HPDE6-E6E7 (cell line): ENCODE measurements around the gene THAP4.

Experiments
- DNase-seq: peaks from one replicate; pipeline ENCODE4 v3.0.0; 2011; ENCODE audit warnings: missing footprints; ENCODE audit errors: extremely low spot score

Gene THAP4

DNA sequence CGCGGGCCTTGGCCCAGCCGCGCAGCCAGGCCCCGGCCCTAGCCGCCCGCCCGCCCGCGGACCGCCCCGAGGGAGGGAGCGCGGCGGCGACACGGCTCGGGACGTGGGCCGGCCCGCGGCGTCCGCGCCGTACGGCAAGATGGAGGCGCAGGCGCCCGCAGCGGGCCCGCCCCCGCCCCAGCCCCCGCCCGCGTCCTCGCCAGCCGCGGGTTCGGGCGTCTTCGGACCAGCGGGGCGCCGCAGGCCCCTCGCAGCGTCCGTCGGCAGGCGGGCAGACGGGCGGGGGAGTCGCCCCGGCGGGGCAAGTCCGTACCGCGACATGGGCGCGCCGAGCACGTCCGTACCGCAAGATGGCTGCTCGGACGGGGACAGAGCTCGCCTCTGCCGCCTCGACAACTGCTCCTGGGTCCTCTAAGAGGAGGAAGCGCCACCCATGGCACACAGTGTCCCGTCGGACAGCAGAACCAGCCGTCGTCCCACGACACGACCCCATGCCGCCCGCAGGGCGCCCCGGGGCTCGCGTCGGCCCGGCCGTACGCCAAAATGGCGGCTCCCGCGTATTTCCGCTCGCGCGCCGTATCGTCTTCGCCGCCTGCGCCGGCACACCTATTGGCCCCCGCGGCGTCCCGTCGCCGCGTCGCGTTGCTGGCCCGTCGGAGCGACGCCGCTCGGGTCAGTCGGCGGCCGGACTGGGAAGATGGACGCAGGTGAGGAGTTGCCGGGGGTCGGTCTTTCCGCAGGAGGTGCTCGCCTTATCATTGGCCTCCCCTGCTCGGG is at the start of gene THAP4, which contains the start of gene ATG4B:
THAP4 (minus strand) TSS at position 141 of the 777 bp plus-strand sequence. CDS start 141 bp downstream, outside the sequence.
ATG4B (plus strand) TSS at position 676 of the 777 bp plus-strand sequence; CDS start at position 698, 22 bp downstream.
- DNase-seq: peak; percentile 82

DNA sequence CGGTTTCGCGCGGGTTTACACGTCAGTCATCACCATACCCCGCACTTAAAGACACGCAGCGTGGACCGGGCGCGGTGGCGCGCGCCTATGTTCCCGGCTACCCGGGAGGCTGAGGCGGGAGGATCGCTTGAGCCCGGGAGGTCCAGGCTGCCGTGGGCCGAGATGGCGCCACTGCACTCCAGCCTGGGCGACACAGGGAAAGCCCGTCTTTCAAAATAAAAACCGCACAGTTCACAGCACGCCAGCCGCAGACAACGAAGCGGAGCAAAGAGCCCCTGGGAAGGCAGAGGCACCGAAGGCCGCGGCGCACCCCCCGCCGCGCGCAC is 49.3 kb upstream of the THAP4 start:
- DNase-seq: no peak

DNA sequence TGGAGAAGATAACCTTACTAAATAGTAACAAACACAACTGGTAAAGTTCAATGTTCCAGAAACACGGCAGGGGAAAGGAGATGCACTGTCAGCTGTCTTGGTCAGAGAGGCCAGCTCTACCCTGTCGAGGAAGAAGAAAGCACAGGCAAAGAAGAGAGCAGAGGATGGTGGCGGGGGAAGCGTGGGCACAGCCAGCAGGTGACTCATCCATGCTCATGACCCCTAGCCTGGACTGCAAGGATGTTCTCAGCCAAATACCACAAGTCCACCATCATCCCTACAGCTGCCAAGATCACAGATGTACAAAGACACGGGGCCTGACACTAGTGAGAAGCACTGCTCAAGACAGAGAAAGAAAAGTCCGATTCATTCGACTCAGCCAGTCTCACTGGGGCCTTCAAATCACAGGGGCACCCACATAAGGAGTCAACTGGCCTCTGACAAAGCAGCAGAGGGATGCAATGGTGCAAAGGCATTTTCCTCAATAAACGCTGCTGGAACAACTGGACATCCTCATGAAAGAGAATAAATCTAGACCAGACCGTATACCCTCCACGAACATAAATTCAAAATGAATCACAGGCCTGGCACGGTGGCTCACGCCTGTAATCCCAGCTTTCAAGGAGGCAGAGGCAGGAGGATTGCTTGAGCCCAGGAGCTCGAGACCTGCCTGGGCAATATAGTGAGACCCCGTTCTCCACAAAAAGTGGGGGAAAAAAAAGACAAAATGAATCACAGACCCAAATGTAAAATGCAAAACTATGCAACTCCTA is 44.1 kb upstream of the THAP4 start:
- DNase-seq: no peak

- DNase-seq: no peak
Measured at GRCh38 chr2:241680044-241680443, 43.1 kb upstream of the THAP4 start.

GRCh38 chr2:241678784-241679540 is 42.0 kb upstream of the THAP4 start:
- no peak for DNase-seq

DNA sequence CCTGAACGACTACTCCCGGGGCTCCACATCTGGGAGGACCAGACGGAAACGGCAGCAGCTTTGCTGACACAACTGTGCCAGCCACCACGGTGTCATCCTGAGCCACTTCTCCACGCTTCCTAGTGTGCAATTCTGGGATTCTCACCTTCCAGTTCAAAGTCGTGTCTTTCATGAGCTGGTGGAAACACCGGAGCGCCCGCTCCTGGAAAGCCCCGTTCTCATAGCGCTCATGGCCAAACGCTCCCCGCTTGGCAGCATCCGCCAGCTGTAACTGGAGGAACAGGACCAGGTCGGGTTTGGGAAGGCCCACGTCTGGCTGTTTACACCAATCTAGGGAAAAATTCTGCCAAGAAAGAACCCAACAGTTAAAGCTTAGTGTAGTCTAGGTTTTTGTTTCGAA is 41.3 kb upstream of the THAP4 start:
- no peak for DNase-seq

GRCh38 chr2:241677392-241677791 is 40.4 kb upstream of the THAP4 start:
- DNase-seq: no peak

GRCh38 chr2:241676665-241677064 is 39.7 kb upstream of the THAP4 start:
- DNase-seq: no peak

- no peak for DNase-seq
Measured at GRCh38 chr2:241675885-241676284, 38.9 kb upstream of the THAP4 start.

GRCh38 chr2:241673797-241674725 is 37.1 kb upstream of the THAP4 start:
- no peak for DNase-seq

DNA sequence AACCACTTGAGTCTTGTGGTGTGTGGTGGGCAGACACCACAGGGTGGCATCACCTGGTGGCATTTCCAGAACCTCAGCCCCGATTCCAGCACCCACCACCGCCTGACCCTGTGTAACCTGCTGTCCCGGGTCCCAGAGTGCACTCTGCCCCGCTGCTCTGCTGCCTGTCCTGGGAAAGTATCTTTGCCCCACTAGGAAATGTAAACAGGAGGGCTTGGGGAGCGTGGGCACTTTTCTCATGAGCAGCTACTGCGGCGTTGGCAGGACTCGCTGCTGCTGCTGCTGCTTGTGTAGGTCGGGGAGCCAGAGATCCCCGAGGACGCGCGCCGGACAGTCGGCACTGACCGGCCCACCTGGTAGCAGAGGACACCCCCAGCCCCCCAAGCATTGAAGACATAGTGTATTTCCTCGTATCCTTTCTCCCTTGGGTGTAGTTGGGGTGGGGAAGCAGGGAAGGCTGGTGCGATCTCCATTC is 36.3 kb upstream of the THAP4 start:
- no peak for DNase-seq

DNA sequence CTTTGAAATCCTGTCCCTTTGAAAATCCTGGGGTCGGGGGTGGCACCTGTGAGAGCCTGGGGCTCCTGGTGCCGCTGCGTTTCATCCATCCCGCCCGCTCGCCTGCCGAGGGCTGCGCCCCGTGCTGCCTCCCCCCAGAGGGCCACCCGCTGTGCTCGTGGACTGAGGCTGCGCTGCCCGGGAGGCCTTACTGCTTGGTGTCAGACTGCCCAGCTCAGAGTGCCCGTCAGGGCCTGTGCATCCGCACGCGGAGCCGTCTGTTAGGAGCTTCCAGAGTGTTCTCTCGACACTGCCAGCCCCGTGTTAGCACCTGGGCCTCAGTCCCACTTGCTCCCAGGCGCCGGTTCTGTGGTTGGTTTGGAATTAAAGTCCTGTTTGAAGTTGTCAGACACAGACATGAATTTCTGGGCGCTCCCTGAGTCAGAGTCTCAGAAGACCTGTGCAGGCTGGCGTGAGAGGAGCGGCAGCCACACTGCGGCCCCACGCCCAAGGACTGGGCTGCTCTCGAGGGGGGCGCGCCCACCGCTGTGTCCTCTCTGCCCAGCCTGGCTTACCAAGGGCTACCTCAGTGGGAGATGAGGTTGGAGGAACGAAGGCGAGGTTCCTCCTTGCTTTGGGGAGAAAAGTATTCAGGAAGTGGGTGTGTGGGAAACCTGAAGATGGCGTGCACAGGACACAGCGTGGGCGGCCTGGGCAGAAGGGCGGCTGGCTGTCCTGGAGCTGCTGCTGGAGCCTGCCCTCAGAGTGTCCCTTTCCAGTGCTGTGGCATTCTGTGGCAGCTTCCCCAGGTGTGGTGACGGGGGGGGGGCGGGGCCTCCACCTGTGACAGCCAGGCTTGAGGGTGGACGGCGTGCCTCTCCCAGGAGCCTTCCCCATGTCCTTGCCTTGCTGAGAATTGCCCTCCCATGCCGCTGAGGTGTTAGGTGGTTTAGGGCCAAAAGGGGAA is 35.6 kb upstream of the THAP4 start:
- no peak for DNase-seq

DNA sequence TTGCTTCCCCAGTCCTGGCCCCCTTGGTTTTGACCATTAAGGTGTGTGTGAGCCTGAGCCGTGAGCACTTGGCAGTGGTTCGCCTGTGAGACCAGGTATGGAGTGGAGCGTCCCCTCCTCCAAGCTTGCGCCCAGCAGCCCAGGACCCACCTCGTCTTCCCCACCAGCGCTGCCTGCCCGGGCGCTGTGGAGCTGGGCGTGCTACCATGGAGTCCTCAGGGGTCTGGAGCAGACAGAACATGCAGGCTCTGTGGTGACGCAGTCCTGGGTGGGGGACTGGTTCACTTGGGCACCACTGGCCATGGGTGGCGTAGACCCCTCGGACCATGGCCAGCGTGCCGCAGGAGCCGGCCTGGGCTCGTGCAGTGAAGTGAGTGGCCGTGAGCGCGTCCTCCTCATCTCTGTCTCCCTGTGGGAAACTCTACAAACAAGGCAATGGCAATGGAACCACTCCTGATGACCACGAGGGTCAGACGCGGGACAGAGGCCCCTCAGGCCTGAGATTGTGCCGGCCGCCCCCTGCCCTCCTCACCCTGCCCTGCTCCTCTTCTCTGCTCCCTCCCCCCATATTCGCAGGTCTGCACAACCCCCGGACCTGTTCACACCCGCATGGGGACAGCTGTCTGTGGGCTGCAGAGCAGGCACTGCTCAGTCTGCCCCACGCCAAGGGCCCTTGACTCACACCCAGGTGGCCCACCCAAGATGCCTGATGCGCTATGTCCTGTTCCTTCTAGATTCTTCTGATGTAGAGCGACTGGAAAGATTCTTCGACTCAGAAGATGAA is 34.7 kb upstream of the THAP4 start:
- DNase-seq: no peak

DNA sequence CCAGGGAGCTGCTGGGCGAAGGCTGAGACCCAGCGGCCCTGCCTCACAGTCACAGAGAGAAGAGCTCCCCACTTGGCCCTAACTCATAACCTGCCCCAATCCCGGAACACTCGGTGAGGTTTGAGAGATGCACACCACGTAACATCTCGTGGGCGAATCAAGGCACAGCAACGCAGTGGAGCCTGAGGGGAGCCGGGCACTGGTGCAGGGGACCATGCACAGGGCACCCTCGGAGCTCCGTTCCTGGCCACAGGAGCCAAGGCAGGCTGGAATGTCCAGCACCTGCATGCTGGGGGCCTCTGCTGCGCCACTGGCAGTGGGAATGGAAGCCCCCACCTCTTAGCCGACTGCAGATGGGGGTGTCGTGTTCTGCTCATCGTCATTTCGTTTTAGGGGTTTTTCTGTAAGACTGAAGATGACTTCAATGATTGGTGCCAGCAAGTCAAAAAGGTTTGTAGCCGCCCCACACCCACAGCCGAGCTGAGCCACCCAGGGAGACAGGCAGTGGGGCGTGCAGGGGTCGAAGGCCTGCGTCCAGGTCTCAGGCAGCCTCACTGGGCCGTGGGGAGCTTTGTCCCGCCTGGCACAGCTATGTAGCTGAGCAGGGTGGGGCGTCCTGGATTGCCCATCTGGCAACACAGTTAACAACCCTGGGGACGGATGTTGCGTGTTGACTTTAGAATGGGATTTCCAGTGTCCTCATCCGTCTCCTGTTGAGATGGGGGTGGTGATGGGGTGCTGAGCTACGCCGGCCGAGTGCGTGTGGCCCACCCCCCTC is 33.6 kb upstream of the THAP4 start:
- no peak for DNase-seq

DNA sequence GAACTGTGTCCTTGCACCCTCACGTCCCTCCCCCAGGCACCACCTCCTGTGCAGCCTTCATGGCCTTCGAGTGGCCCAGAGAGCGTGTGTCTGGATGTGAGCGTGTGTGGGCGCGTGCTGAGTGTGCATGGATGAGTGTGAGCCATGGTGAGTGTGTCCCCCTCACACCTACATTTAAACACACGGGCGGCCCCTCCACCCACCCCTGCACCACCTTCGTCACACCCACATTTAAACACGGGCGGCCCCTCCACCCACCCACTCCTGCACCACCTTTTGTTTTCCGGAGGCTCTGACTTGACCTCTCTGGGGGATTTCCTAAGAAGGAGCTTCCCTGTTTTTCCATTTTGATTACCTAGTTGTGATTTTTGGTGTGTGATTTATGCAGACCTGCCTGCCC is 31.9 kb upstream of the THAP4 start:
- DNase-seq: no peak

- no peak for DNase-seq
Measured at GRCh38 chr2:241668354-241668753, 31.4 kb upstream of the THAP4 start.

- no peak for DNase-seq
Measured at GRCh38 chr2:241666627-241667400, 29.9 kb upstream of the THAP4 start.
